ENCODE data around the gene UGGT2. TPM values are rescaled to one million over a fixed set of nuclear protein-coding genes. Genes with fewer than 3 reads are reported as not detected.

UGGT2 gene
- total RNA-seq, 1 experiment from 2014 or later: 34.5 TPM

DNA sequence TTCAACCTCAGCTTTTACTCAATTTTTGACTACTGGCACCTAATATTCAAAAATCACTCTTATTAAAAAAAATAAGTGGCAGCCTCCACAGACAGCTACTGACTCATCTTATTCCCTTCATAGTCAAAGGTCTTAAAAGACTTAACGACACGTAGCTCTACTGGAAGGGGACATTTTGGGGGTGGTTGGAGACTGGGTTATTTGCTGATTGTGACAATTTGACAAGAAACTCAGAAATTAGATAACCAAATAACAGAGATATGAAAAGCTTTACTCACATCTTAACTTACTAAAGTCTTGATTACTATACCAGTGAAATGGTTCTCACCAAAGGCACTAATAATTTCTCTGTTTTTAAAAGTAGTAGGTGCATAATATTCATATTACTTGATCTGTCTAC is 25.7 kb downstream of the UGGT2 start:
- Histone ChIP-seq H3K14ac (ENCODE audit: insufficient read depth, low read length) (no peak overlapping the region), H4K91ac (ENCODE audit: insufficient read length, low read depth, low read length) (no peak overlapping the region), H3K18ac (ENCODE audit: insufficient read length, low read depth, low read length) (no peak overlapping the region), H2BK5ac (ENCODE audit: insufficient read length, low read length) (no peak overlapping the region), H3K23me2 (ENCODE audit: insufficient read length, low read depth, low read length, poor library complexity, severe bottlenecking) (no peaks in the 10 kb centered on the region), H2BK120ac (ENCODE audit: low read depth, low read length, poor library complexity, severe bottlenecking) (no peak overlapping the region), H4K20me1 (ENCODE audit: control insufficient read depth, insufficient read depth, insufficient read length) (no peaks in the 10 kb centered on the region), H2AK5ac (ENCODE audit: insufficient read length, low read length) (no peak overlapping the region), H2BK12ac (ENCODE audit: insufficient read length, low read depth, low read length) (no peak overlapping the region), H3K56ac (ENCODE audit: insufficient read length, low read depth, low read length) (no peak overlapping the region), H4K8ac (replicated peaks; ENCODE audit: insufficient read length, low read depth, low read length) (no peak overlapping the region), H3K4ac (ENCODE audit: low read depth, low read length) (no peak overlapping the region), H3K79me1 (ENCODE audit: insufficient read depth, low read depth, low read length, poor library complexity, severe bottlenecking) (no peaks in the 10 kb centered on the region), H3K27me3 (ENCODE audit: insufficient read depth, low read length) (no peaks in the 10 kb centered on the region), H2BK20ac (ENCODE audit: low read depth, low read length, poor library complexity, severe bottlenecking) (no peak overlapping the region), H2BK15ac (ENCODE audit: low read depth, low read length) (no peak overlapping the region), H3K79me2 (ENCODE audit: insufficient read depth, low read length) (peaks cover 1% of the 10 kb centered on the region; the same call in 1 of the 2 replicates), H3K9ac (ENCODE audit: extremely low read depth, insufficient read length, low read length) (no peak overlapping the region), H3K27ac (ENCODE audit: insufficient read length, low read depth, low read length) (no peak overlapping the region), H3K9me3 (ENCODE audit: control insufficient read depth, low read depth, low read length) (no peaks in the 10 kb centered on the region), H3K4me2 (ENCODE audit: insufficient read depth, insufficient read length, low read length) (no peak overlapping the region), H3T11ph (ENCODE audit: low read length) (no peak overlapping the region), H2AFZ (ENCODE audit: low read length) (no peak overlapping the region), H3K4me1 (ENCODE audit: insufficient read depth, low read length) (no peaks in the 10 kb centered on the region), H3K23ac (ENCODE audit: insufficient read length, low read depth, low read length) (no peak overlapping the region), H4K5ac (ENCODE audit: insufficient read length, low read depth, low read length) (no peak overlapping the region)
- H3K4me3 Mint-ChIP-seq: no peak overlapping the region
- H3K27me3 Mint-ChIP-seq (ENCODE audit: low read depth): no peaks in the 10 kb centered on the region
- no peaks in the 10 kb centered on the region for H3K9me3 Mint-ChIP-seq
- H3K27ac Mint-ChIP-seq: no peak overlapping the region
- H3K4me1 Mint-ChIP-seq: no peaks in the 10 kb centered on the region
- no CpG with 5 or more reads among the region's 2 CpGs for WGBS (ENCODE audit: extremely low coverage, insufficient read length, low lambda C conversion rate)
- TF ChIP-seq, protein P1, sequence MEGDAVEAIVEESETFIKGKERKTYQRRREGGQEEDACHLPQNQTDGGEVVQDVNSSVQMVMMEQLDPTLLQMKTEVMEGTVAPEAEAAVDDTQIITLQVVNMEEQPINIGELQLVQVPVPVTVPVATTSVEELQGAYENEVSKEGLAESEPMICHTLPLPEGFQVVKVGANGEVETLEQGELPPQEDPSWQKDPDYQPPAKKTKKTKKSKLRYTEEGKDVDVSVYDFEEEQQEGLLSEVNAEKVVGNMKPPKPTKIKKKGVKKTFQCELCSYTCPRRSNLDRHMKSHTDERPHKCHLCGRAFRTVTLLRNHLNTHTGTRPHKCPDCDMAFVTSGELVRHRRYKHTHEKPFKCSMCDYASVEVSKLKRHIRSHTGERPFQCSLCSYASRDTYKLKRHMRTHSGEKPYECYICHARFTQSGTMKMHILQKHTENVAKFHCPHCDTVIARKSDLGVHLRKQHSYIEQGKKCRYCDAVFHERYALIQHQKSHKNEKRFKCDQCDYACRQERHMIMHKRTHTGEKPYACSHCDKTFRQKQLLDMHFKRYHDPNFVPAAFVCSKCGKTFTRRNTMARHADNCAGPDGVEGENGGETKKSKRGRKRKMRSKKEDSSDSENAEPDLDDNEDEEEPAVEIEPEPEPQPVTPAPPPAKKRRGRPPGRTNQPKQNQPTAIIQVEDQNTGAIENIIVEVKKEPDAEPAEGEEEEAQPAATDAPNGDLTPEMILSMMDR (conservative IDR thresholded peaks at IDR 0.05): no peak
- H3K36me3 Mint-ChIP-seq (ENCODE audit: insufficient read depth in 1 of 3, low read depth in 3 of 3): peaks cover 4 to 18% (median 15%) of the 10 kb centered on the region in 3 experiments; a peak in 5 of 7 replicates
- no peak for DNase-seq
